Measurements from ENCODE around the gene KCTD13. TPM values are rescaled to one million over a fixed set of nuclear protein-coding genes. Genes with fewer than 3 reads are reported as not detected.
"Not testable (repeated sequence)": the region's sequence is repeated elsewhere in the genome, so short reads cannot be mapped to it uniquely, and the experiment has no call there.

KCTD13 gene
- total and polyA plus RNA-seq, 3 experiments from 2014 or later: 15.9 to 37.1 (median 35.7) TPM

DNA sequence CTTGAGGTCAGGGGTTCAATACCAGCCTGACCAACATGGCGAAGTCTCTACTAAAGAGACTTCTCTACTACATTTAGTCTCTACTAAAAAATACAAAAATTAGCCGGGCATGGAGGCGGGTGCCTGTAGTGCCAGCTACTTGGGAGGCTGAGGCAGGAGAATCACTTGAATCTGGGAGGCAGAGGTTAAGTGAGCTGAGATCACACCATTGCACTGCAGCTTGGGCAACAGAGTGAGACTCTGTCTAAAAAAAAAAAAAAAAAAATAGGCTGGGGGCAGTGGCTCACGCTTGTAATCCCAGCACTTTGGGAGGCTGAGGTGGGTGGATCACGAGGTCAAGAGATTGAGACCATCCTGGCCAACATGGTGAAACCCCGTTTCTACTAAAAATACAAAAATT is 16.2 kb downstream of the KCTD13 start:
- H3K4me1 Mint-ChIP-seq; H3K27me3 Mint-ChIP-seq; H3K27ac ChIP-seq (ENCODE audit: low read depth, low read length); H3K27ac Mint-ChIP-seq; POLR2A ChIA-PET; H3K9me3 ChIP-seq (ENCODE audit: low read length); H3K4me3 ChIP-seq (ENCODE audit: low read length); H3K4me1 ChIP-seq (ENCODE audit: insufficient read depth, low read length); H3K9me3 Mint-ChIP-seq; DNase-seq; H3K27me3 ChIP-seq (ENCODE audit: insufficient read depth, low read length, poor library complexity, severe bottlenecking); H3K36me3 ChIP-seq (ENCODE audit: insufficient read depth, low read length); H3K4me3 Mint-ChIP-seq: not testable (repeated sequence)
- H3K36me3 Mint-ChIP-seq: peaks cover 0 to 38% (median 9%) of the 10 kb centered on the region in 3 donors
- CTCF ChIA-PET: interaction anchor here (0.6 kb wide), 1 partner anchor 38 kb away, joined by 3 read pairs; no protein-coding TSS in a partner anchor

DNA sequence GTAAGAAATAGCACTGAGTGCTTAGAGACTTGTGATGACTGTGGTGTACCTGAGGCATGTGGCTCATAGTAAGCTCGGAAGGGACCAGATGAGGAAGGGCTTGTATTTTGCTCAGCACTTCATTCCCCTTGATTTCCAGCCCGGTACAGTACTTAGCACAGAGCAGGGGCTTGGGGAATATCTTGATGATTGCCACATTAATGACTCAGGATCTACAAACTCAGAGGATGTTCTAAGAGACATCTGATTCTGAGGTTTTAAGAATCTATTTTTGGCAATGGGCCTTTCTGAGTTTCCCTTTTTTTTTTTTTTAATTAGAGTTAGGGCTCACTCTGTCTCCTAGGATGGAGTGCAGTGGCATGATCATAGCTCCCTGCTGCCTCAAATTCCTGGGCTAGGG is 16.6 kb downstream of the KCTD13 start:
- ChIA-PET POLR2A (no interaction called here), CTCF (no interaction called here)
- DNase-seq: no peak
- peak overlapping the region in 1 of 8 donors; percentile 60 for H3K27ac Mint-ChIP-seq
- no peak overlapping the region for H3K4me3 ChIP-seq (ENCODE audit: low read length)
- no peaks in the 10 kb centered on the region for H3K4me1 ChIP-seq (ENCODE audit: insufficient read depth, low read length)
- H3K4me1 Mint-ChIP-seq: no peaks in the 10 kb centered on the region
- no peak overlapping the region for H3K4me3 Mint-ChIP-seq
- H3K9me3 Mint-ChIP-seq: no peaks in the 10 kb centered on the region
- no peaks in the 10 kb centered on the region for H3K27me3 Mint-ChIP-seq
- H3K36me3 Mint-ChIP-seq: peaks cover 0 to 34% (median 9%) of the 10 kb centered on the region in 3 donors
- H3K36me3 ChIP-seq (ENCODE audit: insufficient read depth, low read length): no peaks in the 10 kb centered on the region
- no peaks in the 10 kb centered on the region for H3K27me3 ChIP-seq (ENCODE audit: insufficient read depth, low read length, poor library complexity, severe bottlenecking)
- H3K9me3 ChIP-seq (ENCODE audit: low read length): no peaks in the 10 kb centered on the region
- H3K27ac ChIP-seq (ENCODE audit: low read depth, low read length): no peak overlapping the region

DNA sequence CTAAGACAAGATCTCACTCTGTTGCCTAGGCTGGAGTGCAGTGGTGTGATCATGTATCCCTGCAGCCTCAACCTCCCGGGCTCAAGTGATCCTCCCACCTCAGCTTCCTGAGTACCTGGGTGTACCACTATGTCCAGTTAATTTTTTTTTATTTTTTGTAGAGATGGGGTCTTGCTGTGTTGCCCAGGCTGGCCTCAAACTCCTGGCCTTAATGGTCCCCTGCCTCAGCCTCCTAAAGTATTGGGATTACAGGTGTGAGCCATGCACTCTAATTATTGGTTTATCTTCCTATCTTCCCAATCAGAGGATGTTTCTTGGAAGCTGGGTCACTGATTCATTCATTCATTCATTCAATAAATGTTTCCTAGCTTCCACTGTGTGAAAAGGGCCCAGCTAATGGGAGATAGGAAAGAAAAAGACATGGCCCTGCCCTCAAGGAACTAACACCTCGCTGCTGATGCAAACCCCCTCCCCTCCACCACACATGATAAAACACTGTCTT is 17.3 kb downstream of the KCTD13 start:
- POLR2A ChIA-PET: no interaction called here
- H3K27me3 ChIP-seq (ENCODE audit: insufficient read depth, low read length, poor library complexity, severe bottlenecking): no peaks in the 10 kb centered on the region
- no peak for DNase-seq
- H3K36me3 ChIP-seq (ENCODE audit: insufficient read depth, low read length): no peaks in the 10 kb centered on the region
- H3K9me3 ChIP-seq (ENCODE audit: low read length): no peaks in the 10 kb centered on the region
- H3K27me3 Mint-ChIP-seq: no peaks in the 10 kb centered on the region
- no peaks in the 10 kb centered on the region for H3K4me1 ChIP-seq (ENCODE audit: insufficient read depth, low read length)
- H3K4me3 ChIP-seq (ENCODE audit: low read length): no peak overlapping the region
- no peak overlapping the region for H3K27ac ChIP-seq (ENCODE audit: low read depth, low read length)
- CTCF ChIA-PET: interaction anchor here (1.3 kb wide), 1 partner anchor 8 kb away, joined by 3 read pairs; no protein-coding TSS in a partner anchor
- peaks cover 0 to 28% (median 9%) of the 10 kb centered on the region in 3 donors for H3K36me3 Mint-ChIP-seq
- peak overlapping the region in 1 of 8 donors; percentile 60 for H3K27ac Mint-ChIP-seq
- no peak overlapping the region for H3K4me3 Mint-ChIP-seq
- no peaks in the 10 kb centered on the region for H3K4me1 Mint-ChIP-seq
- no peaks in the 10 kb centered on the region for H3K9me3 Mint-ChIP-seq

DNA sequence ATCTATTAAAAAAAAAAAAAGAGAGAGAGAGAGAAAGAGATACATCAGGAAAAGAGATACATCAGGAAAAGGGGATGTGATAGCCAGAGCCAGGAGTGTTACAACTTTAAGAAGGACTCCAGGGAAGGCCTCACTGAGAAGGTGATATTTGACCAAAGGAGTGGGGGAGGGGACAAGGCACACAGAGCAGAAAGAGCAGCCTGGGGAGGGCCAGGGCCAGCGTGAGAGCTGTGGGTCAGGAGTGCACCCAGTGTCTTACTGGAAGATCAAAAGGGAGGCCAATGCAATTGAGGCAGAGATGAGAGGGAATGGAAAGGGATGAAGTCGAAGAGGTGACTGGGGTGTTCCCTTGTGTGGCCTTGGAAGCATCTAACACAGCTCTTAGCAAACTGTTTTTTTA is 18.1 kb downstream of the KCTD13 start:
- no peak overlapping the region for H3K4me3 ChIP-seq (ENCODE audit: low read length)
- ChIA-PET POLR2A (no interaction called here), CTCF (interaction anchor here (1.3 to 1.4 kb wide), 2 partner anchors 9 to 45 kb away, joined by 3 to 4 read pairs; partner anchors contain the start of gene CDIPT)
- no peaks in the 10 kb centered on the region for H3K4me1 Mint-ChIP-seq
- H3K27me3 ChIP-seq (ENCODE audit: insufficient read depth, low read length, poor library complexity, severe bottlenecking): no peaks in the 10 kb centered on the region
- H3K27ac ChIP-seq (ENCODE audit: low read depth, low read length): no peak overlapping the region
- no peaks in the 10 kb centered on the region for H3K36me3 ChIP-seq (ENCODE audit: insufficient read depth, low read length)
- no peaks in the 10 kb centered on the region for H3K9me3 ChIP-seq (ENCODE audit: low read length)
- no peaks in the 10 kb centered on the region for H3K9me3 Mint-ChIP-seq
- DNase-seq: no peak
- H3K4me1 ChIP-seq (ENCODE audit: insufficient read depth, low read length): no peaks in the 10 kb centered on the region
- H3K36me3 Mint-ChIP-seq: peaks cover 0 to 21% (median 7%) of the 10 kb centered on the region in 3 donors
- peak overlapping the region in 2 of 8 donors; percentile 58 to 63 for H3K27ac Mint-ChIP-seq
- peaks cover 0 to 3% of the 10 kb centered on the region in 2 donors for H3K27me3 Mint-ChIP-seq
- H3K4me3 Mint-ChIP-seq: no peak overlapping the region

DNA sequence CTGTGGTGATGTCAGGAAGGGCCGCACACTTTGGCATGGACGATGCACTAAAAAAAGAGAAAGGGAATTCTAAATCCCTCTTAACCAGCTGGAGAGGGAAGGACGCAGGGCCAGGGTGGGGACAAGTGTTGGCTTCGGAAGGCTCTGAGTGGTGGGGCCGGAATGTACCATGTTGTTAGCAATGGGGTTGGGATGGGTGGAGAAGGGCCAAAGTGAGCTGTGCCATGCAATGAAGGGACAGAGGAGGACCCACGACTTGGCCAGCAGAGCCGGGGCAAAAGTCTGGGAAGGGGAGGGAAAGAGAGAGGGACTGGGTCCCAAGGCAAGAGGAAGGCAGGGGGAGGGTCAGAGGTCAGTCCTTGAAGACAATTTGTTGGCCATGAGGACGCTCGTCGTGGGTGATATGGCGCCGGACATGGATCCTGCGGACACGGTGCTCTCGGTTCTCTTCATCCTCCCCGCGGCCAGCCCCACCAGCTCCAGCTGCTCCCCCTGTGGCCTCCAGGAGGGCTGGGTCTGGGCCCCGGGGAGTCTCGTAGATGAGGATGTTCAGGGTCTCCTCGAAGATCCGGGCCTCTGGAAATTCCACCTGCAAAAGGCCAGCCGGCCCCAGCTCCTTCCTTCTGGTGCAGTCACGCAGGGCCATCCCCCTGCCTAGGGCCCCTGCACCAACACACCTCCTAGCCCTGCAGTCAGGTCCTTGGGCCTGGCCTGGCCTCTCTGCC is 19.3 kb downstream of the KCTD13 start:
- ChIA-PET CTCF (interaction anchor here (1.4 kb wide), 1 partner anchor 43 kb away, joined by 4 read pairs; the partner anchor contains the start of gene CDIPT), POLR2A (no interaction called here)
- peaks cover 0 to 3% of the 10 kb centered on the region in 2 donors for H3K27me3 Mint-ChIP-seq
- no peak overlapping the region for H3K4me3 ChIP-seq (ENCODE audit: low read length)
- H3K36me3 Mint-ChIP-seq: peaks cover 0 to 17% (median 7%) of the 10 kb centered on the region in 3 donors
- no peaks in the 10 kb centered on the region for H3K4me1 Mint-ChIP-seq
- DNase-seq: no peak
- H3K36me3 ChIP-seq (ENCODE audit: insufficient read depth, low read length): no peaks in the 10 kb centered on the region
- no peaks in the 10 kb centered on the region for H3K9me3 ChIP-seq (ENCODE audit: low read length)
- H3K9me3 Mint-ChIP-seq: no peaks in the 10 kb centered on the region
- no peaks in the 10 kb centered on the region for H3K4me1 ChIP-seq (ENCODE audit: insufficient read depth, low read length)
- H3K27ac Mint-ChIP-seq: no peak overlapping the region
- no peak overlapping the region for H3K27ac ChIP-seq (ENCODE audit: low read depth, low read length)
- no peak overlapping the region for H3K4me3 Mint-ChIP-seq
- no peaks in the 10 kb centered on the region for H3K27me3 ChIP-seq (ENCODE audit: insufficient read depth, low read length, poor library complexity, severe bottlenecking)

DNA sequence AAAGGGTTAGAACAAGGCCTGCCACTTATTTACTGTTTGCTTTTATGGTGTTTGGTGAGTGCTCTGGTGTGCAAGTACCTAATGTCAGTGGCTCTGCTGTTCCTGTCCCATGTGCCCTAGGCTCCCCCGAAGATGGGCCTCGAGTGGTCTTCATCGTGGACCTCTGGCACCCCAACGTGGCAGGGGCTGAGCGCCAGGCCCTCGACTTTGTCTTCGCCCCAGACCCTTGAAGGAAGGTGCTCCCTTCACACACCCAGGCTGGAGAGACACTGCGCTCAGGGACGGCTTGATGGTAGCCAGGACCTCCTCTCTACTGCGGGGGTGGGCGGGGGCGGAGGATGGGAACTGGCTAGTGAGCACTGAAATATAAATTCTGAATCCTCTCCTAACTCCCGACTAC is 20.4 kb downstream of the KCTD13 start:
- Mint-ChIP-seq H3K4me3 (no peak overlapping the region), H3K27me3 (peaks cover 0 to 5% of the 10 kb centered on the region in 2 donors), H3K9me3 (no peaks in the 10 kb centered on the region), H3K4me1 (peaks cover 0 to 2% (median under 1%) of the 10 kb centered on the region in 3 donors), H3K36me3 (peaks cover 0 to 16% (median 7%) of the 10 kb centered on the region in 3 donors), H3K27ac (no peak overlapping the region)
- no peaks in the 10 kb centered on the region for H3K27me3 ChIP-seq (ENCODE audit: insufficient read depth, low read length, poor library complexity, severe bottlenecking)
- ChIA-PET CTCF (no interaction called here), POLR2A (no interaction called here)
- no peaks in the 10 kb centered on the region for H3K4me1 ChIP-seq (ENCODE audit: insufficient read depth, low read length)
- H3K9me3 ChIP-seq (ENCODE audit: low read length): no peaks in the 10 kb centered on the region
- no peaks in the 10 kb centered on the region for H3K36me3 ChIP-seq (ENCODE audit: insufficient read depth, low read length)
- H3K27ac ChIP-seq (ENCODE audit: low read depth, low read length): no peak overlapping the region
- DNase-seq: no peak
- H3K4me3 ChIP-seq (ENCODE audit: low read length): no peak overlapping the region

DNA sequence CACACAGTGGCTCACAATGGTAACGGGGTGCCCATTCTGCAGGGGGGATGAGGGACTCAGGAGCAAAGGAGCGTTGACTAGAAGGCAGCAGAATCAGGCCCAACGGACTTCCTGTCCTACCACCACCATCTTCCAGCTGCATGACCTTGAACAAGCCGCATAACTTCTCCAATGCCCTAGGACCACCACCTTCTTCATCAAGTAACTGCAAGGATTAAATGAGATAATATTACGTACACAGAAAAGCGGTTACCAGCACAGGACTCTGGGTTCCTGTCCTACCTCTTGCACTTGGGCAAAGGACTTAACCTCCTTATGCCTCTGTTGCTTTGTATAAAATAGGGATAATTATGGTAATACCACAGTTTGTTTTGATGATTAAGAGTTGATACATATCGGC is 21.1 kb downstream of the KCTD13 start:
- no peak for DNase-seq
- H3K36me3 ChIP-seq (ENCODE audit: insufficient read depth, low read length): no peaks in the 10 kb centered on the region
- H3K27ac Mint-ChIP-seq: peak overlapping the region in 1 of 8 donors; percentile 22
- POLR2A ChIA-PET: no interaction called here
- no peaks in the 10 kb centered on the region for H3K27me3 ChIP-seq (ENCODE audit: insufficient read depth, low read length, poor library complexity, severe bottlenecking)
- H3K27ac ChIP-seq (ENCODE audit: low read depth, low read length): no peak overlapping the region
- H3K9me3 ChIP-seq (ENCODE audit: low read length): no peaks in the 10 kb centered on the region
- CTCF ChIA-PET: no interaction called here
- H3K36me3 Mint-ChIP-seq: peaks cover 0 to 16% (median 7%) of the 10 kb centered on the region in 3 donors
- no peaks in the 10 kb centered on the region for H3K9me3 Mint-ChIP-seq
- no peak overlapping the region for H3K4me3 Mint-ChIP-seq
- H3K27me3 Mint-ChIP-seq: peaks cover 0 to 5% of the 10 kb centered on the region in 2 donors
- H3K4me1 Mint-ChIP-seq: peaks cover 0 to 5% (median 4%) of the 10 kb centered on the region in 3 donors
- H3K4me3 ChIP-seq (ENCODE audit: low read length): no peak overlapping the region
- no peaks in the 10 kb centered on the region for H3K4me1 ChIP-seq (ENCODE audit: insufficient read depth, low read length)

DNA sequence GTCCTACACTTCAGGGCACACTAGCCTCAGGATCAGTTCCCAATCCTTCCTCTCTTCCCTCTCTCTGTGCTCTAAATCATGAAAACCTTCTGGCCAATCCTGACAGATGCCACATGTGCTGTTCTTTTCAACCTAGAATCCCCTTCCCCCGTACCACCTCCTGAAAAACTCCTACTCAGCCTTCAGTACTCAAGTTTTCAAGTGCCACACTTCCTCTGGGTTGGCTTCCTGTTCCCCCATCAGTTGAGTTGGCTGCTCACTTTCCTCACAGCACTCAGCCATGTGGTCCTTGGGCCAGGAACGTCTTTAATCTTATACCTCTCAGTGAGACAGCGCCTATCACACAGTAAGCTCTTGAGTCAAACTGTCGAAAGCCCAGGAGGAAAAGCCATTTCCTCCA is 22.4 kb downstream of the KCTD13 start:
- peaks cover 7% of the 10 kb centered on the region for H3K4me1 ChIP-seq (ENCODE audit: insufficient read depth, low read length)
- Mint-ChIP-seq H3K4me3 (peak overlapping the region in 1 of 7 donors; percentile 32), H3K27me3 (peaks cover 2 to 5% of the 10 kb centered on the region in 2 donors), H3K36me3 (peaks cover 0 to 11% (median 4%) of the 10 kb centered on the region in 3 donors), H3K9me3 (no peaks in the 10 kb centered on the region), H3K4me1 (peaks cover 0 to 6% (median 4%) of the 10 kb centered on the region in 3 donors), H3K27ac (no peak overlapping the region)
- no peaks in the 10 kb centered on the region for H3K36me3 ChIP-seq (ENCODE audit: insufficient read depth, low read length)
- ChIA-PET CTCF (no interaction called here), POLR2A (no interaction called here)
- no peak overlapping the region for H3K4me3 ChIP-seq (ENCODE audit: low read length)
- peaks cover 12% of the 10 kb centered on the region for H3K27me3 ChIP-seq (ENCODE audit: insufficient read depth, low read length, poor library complexity, severe bottlenecking)
- no peak overlapping the region for H3K27ac ChIP-seq (ENCODE audit: low read depth, low read length)
- no peaks in the 10 kb centered on the region for H3K9me3 ChIP-seq (ENCODE audit: low read length)
- no peak for DNase-seq
